Measurements from ENCODE around the gene C10orf95.

Gene C10orf95

GRCh38 chr10:102400076-102400475 lies 51.3 kb downstream of the C10orf95 start:
- DNase-seq = no peak
